SHP77 treated with DMSO at 0.1 percent for 48 hours (cell line): ENCODE results near the gene RTN4RL2.

ENCODE experiments used
- DNase-seq: peaks from one replicate; lab custom pipeline; 2025; lab: John Stamatoyannopoulos, UW

The RTN4RL2 gene

GRCh38 chr11:57460022-57460757, at the start of gene RTN4RL2:
RTN4RL2 (plus strand) TSS chr11:57460528; CDS start chr11:57460866, 338 bp downstream.
- DNase-seq, result no peak

DNA sequence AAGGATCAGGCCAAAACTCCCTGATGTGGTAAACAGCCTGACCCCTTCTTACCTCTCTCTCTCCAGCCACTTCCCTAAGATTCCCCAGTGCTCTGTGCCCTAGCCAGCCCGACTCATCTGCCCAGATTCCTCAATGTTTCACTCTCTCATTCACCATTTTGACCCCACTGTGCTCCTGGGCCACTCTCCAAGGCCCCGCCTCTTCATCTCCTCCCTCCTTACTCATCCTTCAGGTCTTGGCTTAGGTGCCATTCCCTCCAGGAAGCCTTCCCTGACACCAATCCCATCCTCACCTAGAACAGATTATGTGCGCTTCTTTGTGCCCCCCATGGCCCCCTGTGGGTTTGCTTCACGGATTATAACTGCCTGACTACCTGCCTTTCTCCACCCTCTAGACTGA, 46.6 kb upstream of the RTN4RL2 start:
- no peak for DNase-seq

GRCh38 chr11:57414612-57415212, 45.6 kb upstream of the RTN4RL2 start:
- no peak for DNase-seq

DNA sequence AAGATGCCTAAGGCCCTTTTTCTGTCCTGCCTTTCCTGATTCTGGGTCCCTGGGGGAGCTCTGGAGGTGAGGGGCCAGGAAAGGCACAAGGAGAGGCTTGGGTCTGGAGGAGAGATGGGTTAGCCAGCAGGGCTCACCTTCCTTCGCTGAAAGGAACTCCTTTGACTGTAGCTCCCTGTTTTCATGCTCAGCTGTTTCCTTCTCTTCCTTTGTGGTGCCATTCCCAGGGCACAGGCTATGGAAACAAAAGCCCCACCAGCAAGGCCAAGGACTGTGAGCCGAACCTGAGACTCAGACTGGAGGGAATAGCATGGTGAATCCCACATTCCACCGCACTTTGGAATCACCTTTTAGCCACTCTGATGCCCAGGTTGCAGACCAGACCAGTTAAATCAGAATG, 43.9 kb upstream of the RTN4RL2 start:
- no peak for DNase-seq

DNA sequence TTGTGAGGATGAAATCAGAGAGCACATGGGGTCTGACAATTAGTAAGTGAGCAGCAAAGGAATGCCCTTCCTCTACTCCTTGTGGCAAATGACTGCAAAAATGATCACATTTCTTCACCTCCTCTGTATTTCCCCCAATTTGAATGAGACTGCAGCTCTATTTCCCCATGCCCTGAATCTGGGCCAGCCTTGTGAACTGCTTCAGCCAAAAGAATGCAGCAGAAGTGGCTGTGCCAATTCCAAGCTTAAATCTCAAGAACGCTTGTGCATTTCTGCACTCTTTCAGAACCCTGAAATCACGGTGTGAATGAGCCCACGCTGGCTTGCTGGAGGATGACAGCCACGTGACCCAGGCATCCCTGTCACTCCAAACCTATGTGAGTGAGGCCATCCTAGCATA, 43.3 kb upstream of the RTN4RL2 start:
- DNase-seq, result no peak

- DNase-seq, result no peak
Measured at GRCh38 chr11:57418131-57418530, 42.2 kb upstream of the RTN4RL2 start.

GRCh38 chr11:57419146-57419545, 41.2 kb upstream of the RTN4RL2 start:
- DNase-seq, result no peak

DNA sequence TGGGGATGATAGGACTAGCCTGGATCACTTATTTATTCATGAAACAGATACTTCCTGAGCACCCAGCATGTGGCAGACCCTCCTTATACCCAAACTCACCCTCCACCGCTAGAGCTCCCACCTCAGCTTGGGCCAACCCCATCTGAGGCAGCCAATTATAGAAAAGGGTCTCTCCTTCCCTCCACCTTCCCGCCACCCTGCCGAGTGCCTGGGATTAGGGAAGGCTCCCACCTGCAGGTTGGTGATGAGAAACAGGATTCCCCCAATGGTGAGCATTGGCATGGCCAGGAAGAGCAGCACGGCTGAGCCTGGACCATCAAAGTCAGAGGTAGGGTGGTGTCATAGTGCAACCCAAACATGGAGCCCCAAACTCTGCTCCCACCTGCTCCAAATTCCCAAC, 39.3 kb upstream of the RTN4RL2 start:
- no peak for DNase-seq

DNA sequence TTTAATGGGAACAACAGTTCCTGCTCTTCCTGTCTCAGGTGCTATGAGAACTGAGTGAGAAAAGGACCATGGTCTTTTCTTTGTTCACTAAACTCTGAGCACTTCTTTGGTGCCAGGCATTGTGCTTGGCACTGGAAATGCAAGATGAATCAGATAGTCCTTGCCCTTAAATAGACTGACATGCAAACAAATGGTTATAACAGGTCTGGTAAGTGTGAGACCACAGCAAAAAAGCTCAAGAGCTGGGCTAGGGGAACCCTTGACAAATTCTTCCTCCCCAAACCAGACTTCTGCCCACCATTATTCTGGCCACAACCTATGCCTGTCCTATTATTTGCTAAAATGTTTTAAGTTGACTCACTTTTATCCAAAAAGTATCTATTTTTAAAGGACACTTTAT, 38.5 kb upstream of the RTN4RL2 start:
- no peak for DNase-seq

DNA sequence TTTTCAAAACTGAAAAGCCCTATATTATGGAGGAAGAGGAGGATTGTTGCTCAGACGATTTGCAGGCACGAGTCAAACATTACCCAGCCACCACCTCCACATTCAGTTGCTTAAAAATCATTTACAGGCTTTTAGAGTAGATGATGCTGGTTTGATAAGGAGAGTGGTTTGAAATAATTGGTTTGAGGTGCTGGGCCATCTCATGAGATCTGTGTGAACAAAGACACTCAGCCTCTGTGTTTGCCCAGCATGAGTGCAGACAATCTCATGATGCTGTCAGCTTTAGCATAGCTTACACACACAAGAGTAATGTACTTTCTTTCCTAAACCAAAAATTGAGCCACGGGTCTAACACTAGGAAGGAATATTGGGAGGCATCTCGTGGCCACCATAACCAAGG, 37.7 kb upstream of the RTN4RL2 start:
- no peak for DNase-seq

DNA sequence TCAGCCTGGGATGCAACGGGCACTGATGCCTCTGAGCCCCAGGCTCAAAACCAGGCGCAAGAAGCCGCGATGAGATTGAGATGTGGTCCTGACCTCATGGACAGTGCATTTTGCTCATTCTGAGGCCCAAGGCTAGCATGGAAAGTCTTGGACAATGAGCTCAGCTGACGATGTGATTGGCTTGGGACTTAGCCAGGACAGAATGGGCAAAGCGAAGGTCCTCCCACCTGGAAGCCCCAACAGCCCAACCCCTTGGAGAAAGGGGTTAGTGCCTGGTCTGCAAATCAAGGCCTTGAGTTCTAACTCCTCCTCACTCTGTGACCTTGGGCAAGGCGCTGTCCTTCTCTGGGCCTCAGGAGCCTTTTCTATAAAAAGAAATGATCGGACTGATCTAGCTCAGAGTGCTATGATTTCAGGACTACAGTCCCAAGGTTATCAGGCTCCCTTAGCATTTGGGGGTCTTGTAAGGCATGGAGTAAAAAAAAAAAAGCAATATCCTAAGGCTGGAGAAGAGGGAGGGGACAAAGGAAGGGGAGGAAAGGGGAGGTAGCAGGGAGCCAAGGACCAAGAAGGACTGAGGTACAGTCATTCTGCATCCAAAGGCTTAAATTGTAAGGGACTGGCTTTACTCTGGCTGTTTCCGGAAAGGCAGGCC, 36.1 kb upstream of the RTN4RL2 start:
- DNase-seq, result no peak

- no peak for DNase-seq
Measured at GRCh38 chr11:57424792-57425564, 35.4 kb upstream of the RTN4RL2 start.

- no peak for DNase-seq
Measured at GRCh38 chr11:57425565-57426438, 34.5 kb upstream of the RTN4RL2 start.

- DNase-seq, result no peak
Measured at GRCh38 chr11:57426439-57426928, 33.8 kb upstream of the RTN4RL2 start.

- no peak for DNase-seq
Measured at GRCh38 chr11:57426929-57427726, 33.2 kb upstream of the RTN4RL2 start, which contains the start of gene SLC43A3. SLC43A3 (minus strand) TSS chr11:57427121; CDS start chr11:57426172, 949 bp downstream.

DNA sequence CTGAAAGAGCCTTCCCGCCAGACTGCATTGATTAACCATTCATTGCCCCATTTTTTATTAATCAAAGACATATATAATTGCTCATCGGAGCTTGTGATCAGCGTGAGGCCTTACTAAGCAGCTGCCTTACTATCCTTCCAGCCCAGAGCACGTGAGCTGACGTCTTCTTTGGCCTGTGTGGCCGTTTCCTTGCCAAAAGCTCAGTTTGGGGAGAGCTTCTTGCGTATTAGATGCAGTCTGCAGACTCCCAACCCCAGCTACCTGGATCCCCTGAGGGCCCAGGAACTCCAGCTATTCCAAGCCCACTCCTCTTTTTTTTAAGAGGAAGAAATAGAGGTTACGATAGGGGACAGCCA, 32.6 kb upstream of the RTN4RL2 start:
- no peak for DNase-seq

GRCh38 chr11:57428643-57429042, 31.7 kb upstream of the RTN4RL2 start:
- no peak for DNase-seq

GRCh38 chr11:57429946-57430345, 30.4 kb upstream of the RTN4RL2 start:
- DNase-seq, result no peak

GRCh38 chr11:57430952-57431351, 29.4 kb upstream of the RTN4RL2 start:
- DNase-seq, result no peak

DNA sequence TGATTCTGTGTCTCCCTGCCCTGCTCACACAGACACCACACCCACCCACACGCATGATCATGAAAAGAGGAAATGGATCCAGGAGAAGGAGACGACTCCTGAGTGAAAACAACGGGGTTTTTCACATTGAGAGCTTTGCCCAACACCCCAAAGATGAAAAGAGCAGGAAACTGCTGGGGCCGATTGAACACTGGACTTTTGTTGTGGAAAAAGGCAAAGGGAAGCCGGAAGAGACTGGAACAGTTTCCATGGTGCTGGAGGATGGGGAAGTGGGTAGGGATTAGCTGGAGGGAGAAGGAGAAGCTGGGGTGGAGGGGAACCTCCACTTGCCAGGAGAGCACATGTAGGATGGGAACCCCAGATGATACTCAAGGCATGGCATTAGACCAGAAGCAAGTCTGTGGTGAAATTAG, 28.2 kb upstream of the RTN4RL2 start:
- no peak for DNase-seq
